Pancreas (tissue), 10 donors: Measurements from ENCODE around the gene DBR1. TPM values are rescaled to one million over a fixed set of nuclear protein-coding genes. Genes with fewer than 3 reads are reported as not detected.

Experiments used
- ATAC-seq, 4 donors: fragments of 200-7000 bp; cut with Tn5 transposase; one replicate each; pipeline versions ENCODE4 v1.8.0 to v1.9.1; 2020; ENCODE audit warnings: mild to moderate bottlenecking in 4 of 4, moderate library complexity in 4 of 4
- DNase-seq, 6 donors: peaks; one replicate each; pipeline ENCODE4 v3.0.0-alpha.2; 2020
- FAIRE-seq: peaks from 2 replicates; lab custom pipeline; 2012; peaks lifted over from hg19 to GRCh38; lab: Jason Lieb, UNC
- H3K27ac ChIP-seq, 4 donors: fragments of 200-600 bp; sonication (generic); 1 replicate in 3 of 4; 2 replicates in 1 of 4; pipeline versions ENCODE4 v1.5.0 to v1.8.0; 2020
- H3K27me3 ChIP-seq, 4 donors: fragments of 200-600 bp; one replicate each; pipeline ENCODE4 v1.8.0; 2021
- H3K36me3 ChIP-seq, 3 donors: fragments of 200-600 bp; sonication (generic) in 1 of 3; one replicate each; pipeline versions ENCODE4 v1.5.0 to v1.8.0; 2020 to 2021
- H3K4me1 ChIP-seq, 3 donors: fragments of 200-600 bp; one replicate each; pipeline ENCODE4 v1.8.0; 2021
- H3K4me3 ChIP-seq, 4 donors: fragments of 200-600 bp; sonication (generic) in 2 of 4; one replicate each; pipeline versions ENCODE4 v1.5.0 to v1.8.0; 2020 to 2021
- H3K9me3 ChIP-seq, 4 donors: fragments of 200-600 bp; one replicate each; pipeline ENCODE4 v1.8.0; 2021
- CTCF ChIP-seq, 4 donors: fragments of 200-600 bp; sonication (generic) in 3 of 4; IDR thresholded peaks; one replicate each; pipeline versions ENCODE4 v1.5.0 to v1.8.0; 2021; ENCODE audit warnings: antibody characterized with exemption in 4 of 4
- WGBS, 2 donors: extraction: QIAGEN DNeasy Blood & Tissue Kit; methylation state at CpG; one replicate each; pipeline ENCODE4 v1.1.7; 2013; 5-methylcytosine and 5-hydroxymethylcytosine counted together
- intact Hi-C, 3 donors: fragments of 100-400 bp; cut with DNase I; formaldehyde crosslinking; loops; one replicate each; pipeline versions ENCODE4 v1.11.1 to v1.14.2; 2022
- polyA plus RNA-seq, 2 donors: library from polyadenylated mRNA; stranded (reverse); fragments of 200-250 nt; gene quantifications; one replicate each; pipeline ENCODE4 v1.2.3, GENCODE V29; 2013
- total RNA-seq, 6 donors: library from RNA; stranded (reverse); fragmentation: NEBNext Ultra II Directional in 4 of 6; extraction: Animal tissue kit (Norgen Biotek cat#: 25700) in 4 of 6; gene quantifications; one replicate each; pipeline versions ENCODE4 v1.2.1 to v1.2.4, GENCODE V29; 2021 to 2023
- donor health status: healthy with polysubstance abuse.
- donor health status: DM: no; HTN: no; CAD: no; lungs with moderate emphysema.
- donor health status: DM: no; HTN: no; CAD: no.
- donor health status: control.
- donor health status: control.
- donor health status: Bipolar disorder and iron deficiency.
- donor health status: DM: yes; HTN: yes; CAD: no.
- donor health status: DM: no; HTN: no; CAD: no.
- donor health status: DM: no; HTN: no; CAD: no.
- donor health status: DM: yes; HTN: yes; CAD: no.

Gene DBR1, protein sequence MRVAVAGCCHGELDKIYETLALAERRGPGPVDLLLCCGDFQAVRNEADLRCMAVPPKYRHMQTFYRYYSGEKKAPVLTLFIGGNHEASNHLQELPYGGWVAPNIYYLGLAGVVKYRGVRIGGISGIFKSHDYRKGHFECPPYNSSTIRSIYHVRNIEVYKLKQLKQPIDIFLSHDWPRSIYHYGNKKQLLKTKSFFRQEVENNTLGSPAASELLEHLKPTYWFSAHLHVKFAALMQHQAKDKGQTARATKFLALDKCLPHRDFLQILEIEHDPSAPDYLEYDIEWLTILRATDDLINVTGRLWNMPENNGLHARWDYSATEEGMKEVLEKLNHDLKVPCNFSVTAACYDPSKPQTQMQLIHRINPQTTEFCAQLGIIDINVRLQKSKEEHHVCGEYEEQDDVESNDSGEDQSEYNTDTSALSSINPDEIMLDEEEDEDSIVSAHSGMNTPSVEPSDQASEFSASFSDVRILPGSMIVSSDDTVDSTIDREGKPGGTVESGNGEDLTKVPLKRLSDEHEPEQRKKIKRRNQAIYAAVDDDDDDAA
- total RNA-seq (10 to 100 TPM in 1 of 6 donors, 1 to 10 TPM in 5; 4.3 to 12.2 (median 6.3) TPM), polyA plus RNA-seq (1 to 10 TPM; 3.5 to 7.6 TPM)

GRCh38 chr3:138174421-138175131 is at the start of gene DBR1:
Gene DBR1 (minus strand): TSS chr3:138174921. CDS start chr3:138174795, 126 bp downstream.
- 0 to 1% methylated on average over 38 of the region's 38 CpGs for WGBS, 2 donors
- Histone ChIP-seq H3K4me3 (peak within 1 kb of the TSS; percentile 56 to 84 (median 70)), H3K27me3 (no peaks in the 10 kb centered on the region), H3K9me3 (no peaks in the 10 kb centered on the region), H3K36me3 (no peaks in the 10 kb centered on the region), H3K4me1 (peaks cover 0 to 17% (median 0%) of the 10 kb centered on the region in 3 donors), H3K27ac (peak within 1 kb of the TSS; percentile 51 to 83 (median 80))
- DNase-seq (peak; percentile 68 to 89 (median 82)), ATAC-seq (peak; percentile 94 to 98 (median 96)), FAIRE-seq (peak; percentile 81)
- TF ChIP-seq CTCF (IDR thresholded peaks at IDR 0.05) = no peak
- intact Hi-C loops = no loop called here

DNA sequence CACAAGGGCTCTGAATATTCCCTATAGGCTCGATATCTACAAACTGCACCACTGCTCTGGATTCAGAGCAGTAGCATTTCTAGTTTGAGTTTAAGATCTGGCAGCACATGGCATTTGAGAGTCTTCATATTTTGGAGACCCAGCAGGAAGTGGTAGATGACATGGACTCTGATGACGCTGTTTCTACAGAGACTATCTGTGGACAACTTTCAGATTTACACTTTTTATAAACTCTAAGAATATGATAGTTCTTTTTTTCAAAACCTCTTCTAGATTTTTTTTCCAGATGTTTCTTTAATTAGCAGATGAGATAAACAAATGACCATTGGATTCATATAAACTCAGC is 48.2 kb upstream of the DBR1 start:
- no peak for DNase-seq
- H3K27me3 ChIP-seq = no peaks in the 10 kb centered on the region
- H3K9me3 ChIP-seq = no peaks in the 10 kb centered on the region
- H3K4me1 ChIP-seq = peaks cover 0 to 5% (median 0%) of the 10 kb centered on the region in 3 donors
- no peak for TF ChIP-seq CTCF (IDR thresholded peaks at IDR 0.05)
- 94 to 96% methylated on average over 2 of the region's 2 CpGs for WGBS, 2 donors
- intact Hi-C loops = no loop called here
- FAIRE-seq = no peak
- no peak for ATAC-seq
- H3K36me3 ChIP-seq = peaks cover 5 to 43% (median 18%) of the 10 kb centered on the region in 3 donors
- H3K4me3 ChIP-seq = no peak overlapping the region
- H3K27ac ChIP-seq = no peak overlapping the region

GRCh38 chr3:138222131-138222941 is 47.6 kb upstream of the DBR1 start:
- ATAC-seq (no peak), DNase-seq (no peak), FAIRE-seq (peak; percentile 5)
- H3K9me3 ChIP-seq = no peaks in the 10 kb centered on the region
- H3K36me3 ChIP-seq = peaks cover 5 to 37% (median 18%) of the 10 kb centered on the region in 3 donors
- H3K4me1 ChIP-seq = peaks cover 0 to 5% (median 0%) of the 10 kb centered on the region in 3 donors
- intact Hi-C loops = no loop called here
- WGBS, 2 donors = 68 to 71% methylated on average over 2 of the region's 2 CpGs
- no peaks in the 10 kb centered on the region for H3K27me3 ChIP-seq
- no peak overlapping the region for H3K4me3 ChIP-seq
- H3K27ac ChIP-seq = no peak overlapping the region
- no peak for TF ChIP-seq CTCF (IDR thresholded peaks at IDR 0.05)

GRCh38 chr3:138220788-138221187 is 46.1 kb upstream of the DBR1 start:
- 94 to 95% methylated on average over 4 of the region's 4 CpGs for WGBS, 2 donors
- ATAC-seq = no peak
- intact Hi-C loops = no loop called here
- H3K4me1 ChIP-seq = peaks cover 0 to 5% (median 0%) of the 10 kb centered on the region in 3 donors
- TF ChIP-seq CTCF (IDR thresholded peaks at IDR 0.05) = no peak
- no peak overlapping the region for H3K27ac ChIP-seq
- no peak overlapping the region for H3K4me3 ChIP-seq
- H3K36me3 ChIP-seq = peaks cover 5 to 29% (median 18%) of the 10 kb centered on the region in 3 donors
- no peak for FAIRE-seq
- H3K27me3 ChIP-seq = no peaks in the 10 kb centered on the region
- H3K9me3 ChIP-seq = no peaks in the 10 kb centered on the region
- DNase-seq = no peak
